Fibroblast of skin of right biceps (primary cell): ENCODE results near the gene LRRC49.

ENCODE experiments used
- DNase-seq: peaks from one replicate; pipeline ENCODE4 v3.0.0-alpha.2; 2013

Gene LRRC49

GRCh38 chr15:71057143-71057542 is 164.5 kb downstream of the LRRC49 start:
- DNase-seq: no peak

DNA sequence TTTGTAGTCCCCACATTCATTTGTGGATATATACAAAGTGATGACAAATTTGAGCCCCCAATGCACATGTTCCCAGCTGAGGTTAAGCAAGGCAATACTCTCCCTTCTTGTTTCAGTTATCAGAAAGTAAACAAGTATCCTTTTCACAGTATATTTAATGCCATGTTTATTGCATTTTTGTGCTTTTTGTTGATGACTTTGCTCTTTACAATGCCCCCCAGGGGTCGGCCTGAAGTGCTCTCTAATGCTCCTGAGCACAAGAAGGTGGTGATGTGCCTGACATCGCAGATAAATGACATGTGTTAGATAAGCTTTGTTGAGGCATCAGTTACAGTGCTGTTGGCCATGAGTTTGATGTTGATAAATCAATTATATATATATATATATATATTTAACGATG is 165.0 kb downstream of the LRRC49 start:
- DNase-seq: no peak

DNA sequence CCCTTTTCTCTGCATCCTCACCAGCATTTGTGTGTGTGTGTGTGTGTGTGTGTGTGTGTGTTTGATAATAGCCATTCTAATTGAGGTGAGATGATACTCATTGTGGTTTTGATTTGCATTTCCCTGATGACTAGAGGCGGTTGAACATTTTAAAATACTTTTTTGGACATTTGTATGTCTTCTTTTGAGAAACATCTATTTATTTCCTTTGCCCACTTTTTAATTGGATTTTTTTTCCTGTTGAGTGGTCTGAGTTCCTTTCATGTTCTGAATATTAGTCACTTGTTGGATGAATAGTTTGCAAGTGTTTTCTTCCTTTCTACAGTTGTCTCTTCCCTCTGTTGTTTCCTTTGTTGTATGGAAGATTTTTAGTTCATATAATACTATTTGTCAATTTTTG is 168.4 kb downstream of the LRRC49 start:
- DNase-seq: peak; percentile 60

- DNase-seq: peak; percentile 82
Measured at GRCh38 chr15:71066983-71067382, 174.4 kb downstream of the LRRC49 start.

GRCh38 chr15:71069693-71070092 is 177.1 kb downstream of the LRRC49 start:
- no peak for DNase-seq

- DNase-seq: no peak
Measured at GRCh38 chr15:71071529-71071928, 178.9 kb downstream of the LRRC49 start.

GRCh38 chr15:71072423-71072822 is 179.8 kb downstream of the LRRC49 start:
- no peak for DNase-seq

GRCh38 chr15:71078506-71079207 is 186.0 kb downstream of the LRRC49 start:
- no peak for DNase-seq

DNA sequence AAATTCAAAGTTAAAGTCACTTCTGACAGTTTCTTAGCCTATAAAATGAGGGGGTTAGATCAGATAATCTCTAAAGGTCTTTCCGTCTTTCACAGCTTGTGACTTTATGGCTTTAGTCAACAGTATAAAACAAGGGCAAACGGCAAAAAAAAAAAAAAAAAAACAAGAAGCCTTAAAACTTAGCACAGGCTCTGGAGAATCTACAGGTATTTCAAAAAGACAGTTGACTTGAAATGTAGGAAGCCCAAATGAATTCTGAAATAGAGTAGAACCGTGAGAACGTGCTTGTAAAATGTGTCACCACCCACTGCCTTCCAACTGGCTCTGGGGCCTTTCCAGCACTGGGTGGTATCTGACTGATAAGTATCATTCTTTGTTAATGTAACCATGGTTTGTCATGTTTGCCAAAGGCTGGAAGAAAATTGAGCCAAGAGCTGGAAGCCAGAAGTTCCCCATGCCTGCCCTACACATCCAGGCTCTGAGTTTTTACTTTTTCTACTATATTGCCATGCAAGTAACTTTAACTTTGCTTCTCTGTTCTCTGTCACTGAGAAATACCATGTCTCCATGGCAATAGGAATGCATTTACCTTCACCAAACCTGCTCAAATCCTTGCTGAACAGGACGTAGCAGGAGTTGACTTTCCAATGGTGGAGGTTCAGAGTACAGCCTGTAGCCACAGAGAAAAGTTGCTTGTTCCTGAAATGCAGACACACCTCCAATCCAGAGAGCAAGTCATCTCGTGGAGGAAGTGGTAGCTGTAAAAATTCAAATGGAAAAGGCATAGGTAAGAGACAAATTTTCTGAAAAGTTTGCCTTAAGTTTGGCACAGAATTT is 186.8 kb downstream of the LRRC49 start:
- DNase-seq: peak; percentile 79

DNA sequence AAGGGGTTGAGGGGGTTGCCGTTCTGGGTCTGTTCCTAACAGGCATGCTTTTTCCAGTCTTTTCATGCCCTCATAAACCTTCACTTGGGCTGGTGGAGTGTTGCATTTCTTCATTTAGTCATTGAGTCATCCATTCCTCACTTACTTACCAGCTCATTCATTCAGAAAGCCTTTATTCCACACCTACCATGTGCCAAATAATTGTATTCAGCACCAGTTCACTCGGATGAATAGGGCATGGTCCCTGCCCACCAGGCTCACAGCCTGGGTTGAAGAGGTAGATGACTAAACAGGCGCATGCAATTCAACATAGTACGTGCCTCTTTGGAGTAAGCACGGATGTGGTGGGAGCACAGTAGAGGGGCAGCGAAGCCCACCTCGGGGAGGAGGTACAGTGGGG is 187.5 kb downstream of the LRRC49 start:
- DNase-seq: no peak

DNA sequence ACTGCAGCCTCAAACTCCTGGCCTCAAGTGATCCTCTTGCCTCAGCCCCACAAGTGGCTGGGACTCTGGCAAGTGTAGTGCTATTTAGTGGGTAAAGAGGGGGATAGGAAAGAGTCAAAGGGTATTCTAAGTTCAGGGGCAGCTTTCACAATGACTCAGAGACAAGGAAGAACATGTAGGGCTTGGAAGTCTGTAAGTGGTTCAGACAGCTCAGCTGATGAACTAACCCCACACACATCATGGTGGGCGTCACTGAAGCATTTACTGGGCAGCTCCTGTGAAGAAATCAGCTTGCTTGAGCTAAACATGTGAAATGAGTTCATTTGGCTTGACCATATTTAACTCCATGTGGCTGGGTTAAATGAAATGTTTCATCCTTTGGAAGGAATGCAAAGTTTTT is 188.1 kb downstream of the LRRC49 start:
- peak; percentile 82 for DNase-seq

GRCh38 chr15:71082803-71083202 is 190.2 kb downstream of the LRRC49 start:
- DNase-seq: no peak

- DNase-seq: peak; percentile 40
Measured at GRCh38 chr15:71083349-71083748, 190.7 kb downstream of the LRRC49 start.

GRCh38 chr15:71084264-71084663 is 191.6 kb downstream of the LRRC49 start:
- no peak for DNase-seq

DNA sequence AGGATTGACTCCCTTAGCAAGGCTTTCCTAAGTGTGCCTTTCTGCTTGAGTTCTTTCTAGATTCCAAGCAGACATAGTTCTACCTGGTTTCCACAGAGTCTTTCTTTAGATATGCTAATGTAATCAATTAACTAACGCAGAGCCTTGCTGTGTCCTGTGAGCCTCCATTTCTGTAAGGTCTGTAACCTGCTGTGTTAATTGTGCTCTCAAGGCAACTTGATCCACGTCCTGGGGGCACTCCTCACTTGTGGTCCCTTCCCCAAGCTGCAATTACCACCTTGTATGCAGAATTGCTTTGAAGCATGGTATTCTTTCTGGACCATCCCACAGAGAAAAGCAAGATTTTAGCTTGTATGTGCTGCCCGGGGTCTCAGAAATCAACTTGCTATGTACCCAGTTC is 193.2 kb downstream of the LRRC49 start:
- DNase-seq: no peak

DNA sequence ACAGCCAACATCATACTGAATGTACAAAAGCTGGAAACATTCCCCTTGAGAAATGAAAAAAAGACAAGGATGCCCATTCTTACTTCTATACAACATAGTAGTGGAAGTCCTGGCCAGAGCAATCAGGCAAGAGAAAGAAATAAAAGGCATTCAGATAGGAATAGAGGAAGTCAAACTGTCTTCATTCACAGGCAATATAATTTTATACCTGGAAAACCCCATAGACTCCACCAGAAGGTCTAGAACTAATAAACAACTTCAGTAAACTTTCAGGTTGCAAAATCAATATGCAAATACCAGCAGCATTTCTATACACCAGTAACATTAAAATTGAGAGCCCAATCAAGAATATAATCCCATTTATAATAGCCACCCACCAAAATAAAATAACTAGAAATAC is 195.5 kb downstream of the LRRC49 start:
- DNase-seq: no peak

DNA sequence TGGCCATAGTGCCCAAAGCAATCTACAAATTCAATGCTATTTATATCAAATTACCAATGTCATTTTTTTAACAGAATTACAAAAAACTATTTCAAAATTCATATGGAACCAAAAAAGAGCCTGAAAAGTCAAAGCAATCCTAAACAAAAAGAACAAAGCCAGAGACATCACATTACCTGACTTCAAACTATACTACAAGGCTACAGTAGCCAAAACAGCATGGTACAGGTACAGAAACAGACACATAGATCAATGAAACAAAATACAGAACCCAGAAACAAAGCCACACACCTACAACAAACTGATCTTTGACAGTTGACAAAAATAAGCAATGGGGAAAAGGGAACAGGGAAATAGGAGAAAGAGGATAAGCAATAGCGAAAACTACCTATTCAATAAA is 196.1 kb downstream of the LRRC49 start:
- no peak for DNase-seq

GRCh38 chr15:71089801-71090200 is 197.2 kb downstream of the LRRC49 start:
- DNase-seq: no peak

DNA sequence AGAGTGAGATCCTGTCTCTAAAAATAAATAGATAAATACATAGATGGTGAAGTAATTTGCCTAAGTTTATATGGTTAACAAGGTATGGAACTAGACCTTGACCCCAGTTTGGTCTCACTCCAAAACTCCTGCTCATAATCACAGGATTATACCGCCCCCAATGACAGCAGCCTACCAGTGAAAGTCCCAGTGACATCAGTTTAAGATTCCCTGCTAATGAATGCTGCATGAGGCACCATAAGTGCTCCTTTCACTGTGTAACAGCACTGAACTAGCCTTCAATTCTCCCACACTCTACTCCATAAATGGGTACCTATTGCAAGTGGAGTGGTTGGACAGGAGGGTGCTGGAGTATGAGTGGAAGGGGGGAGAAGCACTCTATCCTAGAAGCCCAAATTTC is 199.0 kb downstream of the LRRC49 start:
- peak; percentile 28 for DNase-seq

- no peak for DNase-seq
Measured at GRCh38 chr15:71092056-71092600, 199.5 kb downstream of the LRRC49 start.

DNA sequence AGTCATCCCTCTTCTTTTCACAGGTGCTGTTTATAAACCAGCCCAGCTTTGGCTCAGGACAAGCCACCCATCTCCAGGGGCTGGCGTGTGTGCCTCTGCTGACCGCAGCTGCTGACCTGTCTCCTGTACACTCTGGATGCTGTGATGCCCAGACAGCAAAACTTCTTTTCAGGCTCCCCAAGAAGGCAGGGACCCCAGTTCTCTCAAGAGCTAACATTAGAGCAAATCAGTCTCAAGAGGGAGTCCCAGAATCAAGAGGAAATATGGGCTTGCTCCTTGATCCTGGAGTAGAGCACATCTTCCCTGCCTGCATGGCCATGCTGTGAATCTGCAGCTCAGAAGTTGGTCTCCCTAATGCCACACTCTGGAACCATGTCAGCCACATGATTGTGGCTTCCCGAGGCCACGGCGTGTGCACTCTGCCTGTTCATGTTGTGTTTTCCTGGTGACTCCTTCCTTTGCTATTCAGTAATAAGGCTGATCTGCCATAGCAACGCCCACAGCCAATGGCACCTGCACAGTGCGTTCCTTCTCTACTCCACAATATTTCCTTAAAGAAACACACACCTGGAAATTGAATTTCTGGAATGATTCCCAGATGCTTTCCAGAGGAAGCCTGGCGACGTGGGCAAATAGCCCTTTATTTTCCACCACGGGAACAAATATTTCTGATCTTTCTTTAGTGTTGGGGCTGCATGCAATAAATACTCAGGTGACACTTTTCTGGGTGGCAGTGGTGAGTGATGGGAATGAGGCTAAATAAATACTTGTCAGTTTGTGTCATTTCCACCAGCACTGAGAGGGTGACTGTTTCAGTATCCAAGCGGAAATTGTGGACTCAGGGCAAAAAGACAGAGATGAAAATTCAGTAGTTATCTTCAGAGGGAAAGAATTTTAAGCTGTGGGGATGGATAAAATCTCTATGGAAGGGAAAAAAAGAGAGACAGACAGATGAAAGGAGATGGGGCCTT is 200.7 kb downstream of the LRRC49 start:
- peak; percentile 79 for DNase-seq

DNA sequence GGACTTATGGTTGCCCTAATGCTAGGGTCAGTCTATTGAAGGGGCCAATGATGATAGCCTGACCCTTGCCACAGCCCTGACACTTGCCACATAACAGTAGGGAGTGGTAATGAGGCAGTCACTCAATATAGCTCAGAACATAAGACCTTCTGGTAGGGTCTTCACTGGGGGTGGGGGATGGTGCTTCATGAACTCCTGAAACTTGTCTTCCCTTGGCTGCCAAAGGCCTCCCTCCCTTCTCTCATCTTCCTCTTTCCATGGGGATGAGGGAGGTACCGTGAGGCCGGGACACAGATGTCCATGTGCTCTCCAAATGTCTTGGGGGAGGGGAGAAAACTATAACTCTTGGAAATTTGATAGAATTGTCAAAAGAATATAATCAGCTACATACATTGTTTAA is 201.5 kb downstream of the LRRC49 start:
- DNase-seq: no peak

DNA sequence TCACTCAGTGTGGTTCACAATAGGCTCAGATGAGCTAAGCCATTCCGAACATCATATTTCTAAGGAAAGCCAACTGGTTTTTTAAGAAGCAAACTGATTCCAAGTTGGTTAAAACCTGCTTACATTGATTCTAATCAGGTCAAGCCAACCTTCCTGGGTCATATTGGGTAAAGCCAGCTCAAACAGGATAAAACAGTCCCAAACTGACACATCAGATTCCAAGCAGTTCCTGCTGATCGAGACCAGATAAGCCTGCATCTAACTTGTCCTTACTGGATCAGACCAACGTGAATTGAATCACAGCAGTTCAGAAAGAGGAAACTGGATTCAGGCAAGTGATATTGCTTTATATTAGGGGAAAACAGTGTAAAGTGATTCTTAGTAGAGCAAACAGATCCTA is 204.1 kb downstream of the LRRC49 start:
- peak; percentile 73 for DNase-seq
